Measurements from ENCODE around the gene MRPL48.
A peak's percentile ranks its signal among the peaks of the same experiment; 100 is the strongest.
"Not testable (repeated sequence)": the region's sequence is repeated elsewhere in the genome, so short reads cannot be mapped to it uniquely, and the experiment has no call there.

Gene MRPL48

GRCh38 chr11:73787643-73788558 is at the start of gene MRPL48:
Gene MRPL48, plus strand, starts transcription at chr11:73787874. Its CDS starts 98 bp downstream, at chr11:73787972.
- peak; percentile 70 to 89 (median 79) for DNase-seq

- DNase-seq = no peak
These were observed 44.6 kb upstream of the MRPL48 start for GRCh38 chr11:73743045-73743444.

- DNase-seq = no peak
These were observed 41.0 kb upstream of the MRPL48 start for GRCh38 chr11:73746701-73747100.

- DNase-seq = no peak
These were observed 39.9 kb upstream of the MRPL48 start for GRCh38 chr11:73747762-73748161.

GRCh38 chr11:73748300-73748699 is 39.4 kb upstream of the MRPL48 start:
- no peak for DNase-seq

- no peak for DNase-seq
These were observed 38.6 kb upstream of the MRPL48 start for GRCh38 chr11:73749118-73749517.

GRCh38 chr11:73750228-73750627 is 37.4 kb upstream of the MRPL48 start:
- no peak for DNase-seq

GRCh38 chr11:73750862-73751261 is 36.8 kb upstream of the MRPL48 start:
- not testable (repeated sequence) for DNase-seq

- no peak for DNase-seq
These were observed 35.3 kb upstream of the MRPL48 start for GRCh38 chr11:73752216-73752867.

- no peak for DNase-seq
These were observed 34.8 kb upstream of the MRPL48 start for GRCh38 chr11:73752903-73753302.

- DNase-seq = no peak
These were observed 33.7 kb upstream of the MRPL48 start for GRCh38 chr11:73753938-73754337.

- no peak for DNase-seq
These were observed 32.0 kb upstream of the MRPL48 start for GRCh38 chr11:73755670-73756069.

GRCh38 chr11:73757598-73757997 is 30.1 kb upstream of the MRPL48 start:
- DNase-seq = no peak

- no peak for DNase-seq
These were observed 29.2 kb upstream of the MRPL48 start for GRCh38 chr11:73758451-73758850.

GRCh38 chr11:73759610-73760134 is 28.0 kb upstream of the MRPL48 start:
- DNase-seq = no peak

- no peak for DNase-seq
These were observed 27.5 kb upstream of the MRPL48 start for GRCh38 chr11:73760135-73760678.

GRCh38 chr11:73760679-73761402 is 26.8 kb upstream of the MRPL48 start, which contains the start of gene RAB6A:
Gene RAB6A, minus strand, starts transcription at chr11:73761074. Its CDS starts 439 bp downstream, at chr11:73760635.
- peak; percentile 97 to 100 (median 99) for DNase-seq

- DNase-seq = no peak
These were observed 26.2 kb upstream of the MRPL48 start for GRCh38 chr11:73761403-73761945.

- DNase-seq = no peak
These were observed 24.9 kb upstream of the MRPL48 start for GRCh38 chr11:73762732-73763131.

- DNase-seq = no peak
These were observed 20.9 kb upstream of the MRPL48 start for GRCh38 chr11:73766763-73767162.

GRCh38 chr11:73770811-73771210 is 16.9 kb upstream of the MRPL48 start:
- DNase-seq = not testable (repeated sequence)
